ENCODE results near the gene TGFBR3.
"Not testable (repeated sequence)": the region's sequence is repeated elsewhere in the genome, so short reads cannot be mapped to it uniquely, and the experiment has no call there.

Gene TGFBR3

DNA sequence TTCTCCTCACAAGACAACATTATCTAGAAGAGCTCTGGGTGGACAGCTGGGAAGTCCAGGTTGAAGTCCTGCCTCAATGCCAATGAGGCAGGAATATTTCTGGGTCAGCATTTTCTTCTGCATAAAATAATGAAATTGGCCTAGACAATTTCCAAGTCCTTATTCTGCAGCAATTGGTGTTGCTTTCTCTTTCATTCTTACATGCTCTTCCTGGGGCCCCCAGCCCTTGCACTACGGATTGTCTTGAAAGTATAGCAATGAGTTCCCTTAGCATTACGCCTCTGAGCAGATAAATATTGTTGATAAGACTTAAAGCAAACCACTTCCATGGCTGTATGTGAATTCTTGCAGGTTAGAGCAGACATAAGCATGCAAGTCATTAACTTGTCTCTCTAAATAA is 188.5 kb downstream of the TGFBR3 start:
- DNase-seq (ENCODE audit: low read depth in 2 of 2, low spot score in 1 of 2), result peak in 1 of 2 donors; percentile 7

DNA sequence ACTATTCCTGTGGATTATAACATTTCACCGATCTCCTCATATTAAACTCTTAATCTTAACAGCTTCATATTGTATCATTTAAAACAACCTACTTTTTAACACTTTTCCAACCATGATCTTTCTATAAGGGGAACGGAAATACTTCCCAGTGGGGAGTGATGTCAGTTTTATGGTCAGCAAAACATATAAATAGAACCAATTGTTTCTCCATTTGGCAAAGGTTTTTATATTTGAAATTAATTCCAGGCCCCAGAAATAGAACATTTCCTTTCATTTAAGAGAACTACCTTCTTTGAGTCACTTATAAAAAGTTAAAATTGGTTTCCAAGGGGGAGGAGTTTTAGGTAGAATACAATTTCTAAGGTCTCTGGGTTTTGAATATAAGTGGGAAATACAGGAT is 189.6 kb downstream of the TGFBR3 start:
- no peak for DNase-seq (ENCODE audit: low read depth in 2 of 2, low spot score in 1 of 2)

- no peak for DNase-seq (ENCODE audit: low read depth in 2 of 2, low spot score in 1 of 2)
Observed at GRCh38 chr1:91693557-91693956, 192.4 kb downstream of the TGFBR3 start.

- DNase-seq (ENCODE audit: low read depth in 2 of 2, low spot score in 1 of 2), result no peak
Observed at GRCh38 chr1:91691525-91691924, 194.4 kb downstream of the TGFBR3 start.

- no peak for DNase-seq (ENCODE audit: low read depth in 2 of 2, low spot score in 1 of 2)
Observed at GRCh38 chr1:91689641-91690481, 196.1 kb downstream of the TGFBR3 start.

DNA sequence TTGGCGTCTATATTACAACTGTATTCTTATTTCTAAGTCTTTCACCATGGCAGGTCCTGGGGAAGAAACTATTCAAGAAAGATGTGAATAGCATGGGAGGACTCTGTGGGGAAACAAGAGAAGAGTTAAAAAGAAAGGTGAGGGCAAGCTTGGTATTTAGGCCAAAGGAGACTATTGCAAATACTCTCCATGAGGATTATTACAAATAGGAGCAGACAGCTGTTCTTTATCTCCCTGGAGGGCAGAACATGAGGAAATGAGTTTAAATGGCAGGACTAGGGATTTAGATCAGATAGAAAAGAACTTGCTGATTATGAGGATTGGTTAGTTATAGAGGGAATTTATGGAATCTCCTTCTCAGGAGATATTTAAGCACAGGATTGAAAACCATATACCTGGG is 198.5 kb downstream of the TGFBR3 start:
- DNase-seq (ENCODE audit: low read depth in 2 of 2, low spot score in 1 of 2), result no peak

DNA sequence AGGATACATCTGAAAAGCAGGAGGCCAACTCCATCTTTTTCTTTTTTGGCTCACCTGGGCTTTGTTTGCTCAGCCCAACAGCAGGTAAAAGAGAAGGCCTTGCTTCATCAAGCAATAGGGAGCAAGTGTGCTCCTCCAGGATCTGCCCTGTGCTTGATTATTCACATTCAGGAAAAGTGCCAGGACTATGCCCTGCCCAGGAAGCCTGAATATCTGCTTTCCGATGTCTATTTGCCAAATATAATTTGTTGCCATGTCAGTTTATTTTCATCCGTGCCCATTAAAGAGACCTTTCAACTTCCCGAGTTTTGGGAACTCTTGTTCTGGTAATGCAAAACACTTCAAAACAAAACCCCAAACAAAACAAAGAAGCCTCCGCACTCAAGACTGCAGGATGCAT is 200.0 kb downstream of the TGFBR3 start:
- no peak for DNase-seq (ENCODE audit: low read depth in 2 of 2, low spot score in 1 of 2)

DNA sequence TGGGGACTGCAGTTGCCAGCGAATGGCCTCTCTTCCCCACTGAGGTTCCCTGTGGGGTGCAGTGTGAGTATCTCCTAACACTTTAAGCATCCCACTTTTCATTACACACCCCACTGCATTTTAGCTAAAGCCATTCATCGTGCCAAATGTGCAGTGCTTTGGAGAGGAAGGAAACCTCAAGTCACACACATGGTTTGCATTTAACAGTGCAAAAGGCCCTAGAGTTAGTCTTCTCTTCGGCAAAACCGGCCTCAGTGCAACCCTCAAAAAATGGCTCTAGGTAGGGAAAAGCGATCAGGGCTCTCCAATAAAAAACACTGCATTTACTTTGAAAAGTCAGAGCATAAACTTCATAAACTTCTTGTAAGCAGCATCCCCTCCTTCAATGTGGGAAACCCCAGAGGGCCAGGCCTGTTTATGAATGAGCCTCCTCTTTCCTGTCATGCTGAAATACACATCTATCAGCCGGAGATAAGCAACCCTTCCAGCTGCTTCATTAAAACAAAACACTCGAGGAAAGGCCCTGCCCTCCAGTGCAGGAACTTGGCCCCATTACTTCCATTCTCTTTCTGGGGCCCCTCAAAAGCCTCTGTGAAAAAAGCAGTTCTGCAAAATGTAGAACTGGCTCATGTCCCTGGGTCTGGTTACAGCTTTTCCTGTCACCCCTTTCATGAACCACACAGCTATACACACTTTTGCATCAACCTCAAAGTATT is 201.3 kb downstream of the TGFBR3 start:
- DNase-seq (ENCODE audit: low read depth in 2 of 2, low spot score in 1 of 2), result no peak

DNA sequence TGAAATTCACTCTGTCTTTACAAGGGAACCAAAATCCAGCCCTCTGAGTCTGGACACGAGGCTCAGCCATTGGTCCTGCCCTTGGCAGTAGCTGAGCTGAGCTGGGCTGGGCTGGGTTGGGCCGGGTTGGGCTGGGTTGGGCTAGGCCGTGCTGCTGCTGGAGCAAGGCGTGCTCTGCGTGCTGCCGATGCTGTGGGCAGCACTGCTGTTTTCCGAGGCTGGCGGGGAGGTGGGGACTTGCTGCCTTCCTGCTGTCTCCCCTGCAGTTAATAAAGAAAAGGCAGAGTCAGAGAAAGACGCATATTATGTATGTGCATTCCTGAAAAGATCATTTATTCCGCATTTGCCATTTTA is 202.4 kb downstream of the TGFBR3 start:
- DNase-seq (ENCODE audit: low read depth in 2 of 2, low spot score in 1 of 2), result no peak

- DNase-seq (ENCODE audit: low read depth in 2 of 2, low spot score in 1 of 2), result no peak
Observed at GRCh38 chr1:91682882-91683597, 202.9 kb downstream of the TGFBR3 start.

GRCh38 chr1:91680556-91681155 is 205.3 kb downstream of the TGFBR3 start:
- no peak for DNase-seq (ENCODE audit: low read depth in 2 of 2, low spot score in 1 of 2)

GRCh38 chr1:91679446-91679845 is 206.5 kb downstream of the TGFBR3 start:
- no peak for DNase-seq (ENCODE audit: low read depth in 2 of 2, low spot score in 1 of 2)

GRCh38 chr1:91676030-91676429 is 209.9 kb downstream of the TGFBR3 start:
- DNase-seq (ENCODE audit: low read depth in 2 of 2, low spot score in 1 of 2), result no peak

GRCh38 chr1:91674107-91674506 is 211.8 kb downstream of the TGFBR3 start:
- DNase-seq (ENCODE audit: low read depth in 2 of 2, low spot score in 1 of 2), result no peak

- no peak for DNase-seq (ENCODE audit: low read depth in 2 of 2, low spot score in 1 of 2)
Observed at GRCh38 chr1:91673613-91674012, 212.3 kb downstream of the TGFBR3 start.

DNA sequence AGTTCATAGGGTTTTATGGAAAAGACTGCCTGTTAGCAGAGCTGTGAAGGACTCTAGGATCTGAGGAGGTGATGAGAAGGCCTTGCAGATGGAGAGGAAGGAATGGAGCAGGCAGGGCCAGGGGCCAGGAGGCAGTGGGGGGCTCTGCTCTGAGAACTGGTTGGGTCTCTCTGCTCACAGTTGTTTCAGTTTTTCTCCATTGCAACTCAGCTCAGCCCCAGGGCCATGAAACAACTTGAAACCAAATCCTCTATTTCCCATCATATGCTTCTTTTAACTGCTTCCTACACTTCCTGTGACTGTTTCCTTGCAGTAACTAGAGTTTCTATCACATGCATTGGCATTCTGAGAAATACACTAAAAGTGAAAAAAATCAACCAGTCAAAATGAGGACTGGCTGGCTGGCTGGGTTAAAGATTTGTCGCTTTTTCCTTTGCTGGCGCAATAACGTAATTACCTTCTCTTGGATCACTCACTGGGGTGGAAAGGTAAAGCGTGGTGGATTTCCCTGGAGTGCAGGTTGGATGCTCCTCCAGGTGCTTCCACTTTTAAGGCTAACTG is 213.3 kb downstream of the TGFBR3 start:
- DNase-seq (ENCODE audit: low read depth in 2 of 2, low spot score in 1 of 2), result no peak

DNA sequence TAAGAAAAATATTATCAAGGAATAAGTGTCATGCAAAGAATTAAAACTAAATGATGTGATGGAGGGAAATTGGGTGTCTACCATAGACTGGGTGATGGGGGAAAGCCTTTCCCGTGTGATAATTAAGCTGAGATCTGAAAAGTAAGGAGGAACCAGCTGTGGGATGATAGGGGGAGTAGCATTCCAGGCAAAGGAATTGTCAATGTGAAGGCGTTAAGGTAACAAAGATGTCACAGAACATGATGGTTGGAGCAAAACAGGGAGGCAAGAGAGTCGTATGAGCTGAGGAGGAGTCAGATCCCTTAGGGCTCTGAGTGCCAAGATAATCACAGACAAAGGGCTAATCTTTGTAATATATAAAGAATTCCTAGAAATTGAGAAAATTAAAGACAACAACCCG is 215.2 kb downstream of the TGFBR3 start:
- DNase-seq (ENCODE audit: low read depth in 2 of 2, low spot score in 1 of 2), result no peak

DNA sequence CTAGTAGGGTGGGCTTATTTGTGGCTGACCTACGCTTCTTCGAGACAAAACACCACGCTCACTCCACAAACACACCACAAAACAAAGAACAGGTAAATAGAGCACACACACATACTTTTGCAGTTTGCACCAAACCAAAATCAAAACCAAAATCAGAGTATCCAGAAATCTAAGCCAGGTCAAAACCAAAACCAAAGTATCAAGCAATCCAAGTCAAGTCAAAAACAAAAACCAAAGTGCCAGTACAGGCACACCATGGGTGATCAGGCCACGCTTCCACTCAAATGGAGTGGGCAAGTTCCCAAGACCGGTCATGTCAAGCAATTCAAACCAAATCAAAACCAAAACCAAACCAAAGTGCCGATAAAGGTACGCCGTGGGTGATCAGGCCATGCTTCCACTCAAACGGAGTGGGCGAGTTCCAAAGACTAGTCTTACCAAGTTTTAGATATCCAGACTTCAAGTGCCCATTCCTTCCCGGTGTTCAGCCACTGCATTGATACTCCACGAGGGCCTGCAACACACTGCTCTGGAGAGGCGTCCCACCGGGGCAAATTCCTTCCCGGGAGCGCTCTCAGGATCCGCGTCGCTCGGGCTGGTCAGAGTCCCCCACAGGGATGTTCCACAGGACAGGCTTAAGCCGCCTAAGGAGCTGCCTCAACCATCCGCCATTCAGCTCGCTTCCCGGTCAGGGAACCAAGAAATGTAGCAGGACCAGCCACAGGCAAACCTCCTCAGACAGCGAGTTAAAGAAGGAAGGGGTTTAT is 216.2 kb downstream of the TGFBR3 start:
- no peak for DNase-seq (ENCODE audit: low read depth in 2 of 2, low spot score in 1 of 2)

DNA sequence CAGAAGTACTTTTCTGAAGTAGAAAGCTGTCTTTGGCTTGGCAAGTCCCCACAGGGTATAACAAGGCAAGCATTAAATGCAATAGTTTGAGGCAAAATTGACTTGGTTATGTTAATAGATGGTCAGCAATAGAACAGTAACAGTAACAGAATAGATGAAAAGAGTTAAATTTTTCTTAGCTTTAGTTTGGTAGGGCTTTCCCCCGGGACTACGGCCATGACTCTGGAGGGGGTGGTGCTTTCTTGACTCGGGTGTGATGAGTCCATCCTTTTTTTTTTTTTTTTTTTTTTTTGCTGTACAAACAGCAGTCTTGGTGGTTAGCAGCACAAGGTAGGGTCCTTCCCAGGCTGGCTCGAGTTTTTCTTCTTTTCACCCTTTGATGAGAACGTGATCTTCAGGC is 219.3 kb downstream of the TGFBR3 start:
- DNase-seq (ENCODE audit: low read depth in 2 of 2, low spot score in 1 of 2), result not testable (repeated sequence)

DNA sequence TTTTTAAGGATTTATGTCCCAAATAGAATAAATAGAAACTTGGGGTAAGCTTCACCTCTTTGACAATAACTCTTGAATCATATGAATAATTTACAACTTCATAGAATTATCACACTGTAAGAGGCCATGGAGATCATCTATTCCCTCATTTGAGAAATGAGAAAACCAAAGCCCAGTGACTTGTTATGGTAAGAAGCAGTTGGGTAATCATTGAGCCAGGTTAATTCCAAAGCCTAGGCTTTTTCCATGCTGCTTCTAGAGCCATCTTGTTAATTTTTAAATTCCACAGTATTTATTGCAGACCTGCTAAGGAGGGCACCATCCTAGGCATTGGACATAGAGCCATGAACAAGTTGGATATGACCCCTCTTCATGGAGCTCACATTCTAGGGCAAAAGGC is 224.8 kb downstream of the TGFBR3 start:
- DNase-seq (ENCODE audit: low read depth in 2 of 2, low spot score in 1 of 2), result no peak

- no peak for DNase-seq (ENCODE audit: low read depth in 2 of 2, low spot score in 1 of 2)
Observed at GRCh38 chr1:91660708-91661107, 225.2 kb downstream of the TGFBR3 start.
